HG03280 (cell line): ENCODE results near the gene AIP.
"Not testable (repeated sequence)": the region's sequence is repeated elsewhere in the genome, so short reads cannot be mapped to it uniquely, and the experiment has no call there.

Source experiments
- ATAC-seq: cut with Tn5 transposase; IDR thresholded peaks from one replicate; pipeline ENCODE4 v1.9.1; 2021; ENCODE audit warnings: mild to moderate bottlenecking, moderate library complexity; ENCODE audit not compliant: unreplicated experiment

The AIP gene

DNA sequence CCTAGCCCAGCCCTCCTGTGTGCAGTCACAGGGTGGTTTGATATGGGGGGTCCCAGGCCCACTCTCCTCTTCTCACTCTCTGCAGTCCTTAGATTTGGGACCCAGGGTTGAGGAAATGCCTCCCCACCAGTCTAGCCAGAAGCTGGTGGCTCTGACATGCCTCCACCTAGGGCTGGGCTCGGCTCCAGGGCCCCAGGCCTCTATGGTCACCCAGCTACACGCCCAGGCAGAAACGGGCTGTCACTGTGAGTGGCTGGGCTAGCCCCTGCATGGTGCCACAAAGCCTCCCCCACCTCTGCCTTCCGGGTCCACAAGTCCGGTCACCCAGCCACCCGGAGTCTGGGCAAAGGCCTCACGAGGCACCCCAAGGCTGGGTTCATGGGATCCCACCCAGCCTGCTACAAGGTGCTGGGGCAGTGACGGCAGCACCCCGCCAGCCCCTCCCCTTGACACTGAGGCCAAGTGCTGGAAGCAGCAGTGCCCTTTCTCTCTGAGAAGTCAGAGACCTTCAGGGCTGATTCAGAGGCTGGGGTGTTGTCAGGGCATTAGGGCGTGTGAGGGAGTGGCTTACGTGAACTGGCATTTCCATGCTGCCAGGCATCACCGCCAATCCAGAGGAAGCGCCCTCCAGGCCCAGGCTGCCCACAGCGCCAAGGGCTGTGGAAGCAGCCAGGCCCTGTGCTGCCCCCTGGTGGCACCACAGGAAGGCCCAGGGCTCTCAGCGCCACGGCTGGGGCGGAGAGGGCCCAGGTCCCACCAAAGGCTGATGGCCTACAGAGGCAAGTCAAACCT lies 23.0 kb downstream of the AIP start:
- peak; percentile 24 for ATAC-seq

DNA sequence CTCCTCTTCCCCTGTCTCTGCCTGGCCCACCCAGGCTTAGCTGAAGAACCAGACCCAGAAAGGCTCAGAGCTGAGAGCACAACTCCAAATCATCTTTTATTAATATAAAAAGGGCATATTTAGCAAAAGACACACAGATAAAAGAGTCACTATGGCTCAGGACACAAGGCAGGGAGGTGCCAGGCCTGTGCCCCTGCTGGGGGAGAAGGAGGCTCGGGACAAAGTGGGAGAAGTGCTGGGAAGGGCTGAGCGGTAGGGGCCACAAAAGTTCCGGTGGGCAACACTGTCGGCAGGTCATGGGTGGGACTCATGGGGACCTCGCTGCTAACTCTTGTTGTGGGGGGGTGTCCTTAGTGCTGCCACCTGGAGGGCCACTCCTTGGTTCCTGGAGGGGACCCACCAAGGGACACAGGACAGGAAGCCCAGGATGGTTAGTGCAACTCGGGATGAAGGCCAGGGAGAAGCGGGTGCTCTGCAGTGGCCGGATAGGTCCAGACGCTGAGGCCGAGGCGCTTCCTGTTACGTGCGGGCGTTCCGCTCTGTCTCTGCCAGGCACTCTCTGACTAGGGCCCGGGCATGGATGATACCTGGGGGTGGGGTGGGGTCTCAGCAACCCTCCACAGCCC lies 23.7 kb downstream of the AIP start:
- no peak for ATAC-seq

DNA sequence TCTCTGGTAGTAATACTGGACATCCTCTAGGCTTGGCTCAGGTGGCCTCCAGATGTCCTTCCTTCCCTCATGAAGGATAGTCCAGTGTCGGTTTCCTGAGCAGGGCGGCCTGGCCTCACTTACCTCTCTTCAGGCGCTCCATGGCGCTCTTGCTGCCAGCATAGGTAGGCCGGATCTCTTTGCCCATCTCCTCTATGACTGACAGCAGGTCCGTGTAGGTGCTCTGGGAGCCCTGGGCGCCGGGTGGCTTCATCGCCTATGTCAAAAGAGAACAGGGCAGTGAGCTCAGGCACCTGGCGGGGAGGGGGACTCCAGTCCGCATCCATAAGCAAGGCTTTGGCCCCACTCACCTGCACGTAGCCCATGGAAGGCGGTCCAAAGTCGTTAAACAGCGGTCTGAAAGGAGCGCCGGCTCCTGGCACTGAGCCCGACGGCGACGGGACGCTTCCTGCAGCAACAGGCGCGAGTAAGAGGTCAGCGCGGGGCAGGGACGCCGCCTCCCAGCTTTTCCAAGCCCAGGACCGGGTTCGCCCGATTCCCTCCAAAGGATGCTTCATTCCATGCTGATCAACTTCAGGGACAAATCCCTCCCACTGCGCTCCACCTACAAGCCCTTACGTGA lies 24.5 kb downstream of the AIP start:
- ATAC-seq: no peak

DNA sequence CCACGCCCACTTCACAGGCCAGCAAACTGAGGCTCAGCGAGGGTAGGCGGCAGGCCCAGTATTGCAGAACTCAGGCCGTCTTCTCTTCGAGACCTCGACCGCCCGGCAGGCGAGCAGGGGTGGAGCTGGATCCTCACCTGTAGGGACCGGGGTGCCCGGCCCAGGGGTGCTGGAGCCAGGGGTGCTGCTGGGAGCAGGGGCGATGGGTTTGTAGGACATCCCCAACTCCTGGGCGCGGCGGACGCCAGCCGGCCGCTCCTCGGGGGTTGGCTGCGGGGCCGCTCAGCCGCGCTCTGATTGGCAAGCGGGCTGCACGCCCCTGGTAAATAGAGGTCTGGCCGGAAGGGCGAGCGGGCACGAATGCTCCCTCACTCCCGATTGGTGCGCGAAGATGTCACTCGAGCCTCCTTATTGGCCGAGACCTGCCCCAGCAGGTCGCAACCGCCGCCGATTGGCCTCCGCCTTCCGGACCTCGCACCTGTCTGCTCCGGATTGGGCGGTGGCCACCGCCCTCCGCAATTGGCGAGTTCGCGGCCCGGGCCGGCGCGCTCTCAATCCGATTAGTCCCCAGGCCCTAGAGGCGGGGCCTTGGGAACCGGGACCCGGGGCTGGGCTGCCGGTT lies 25.1 kb downstream of the AIP start, which contains the start of gene CDK2AP2:
CDK2AP2 (minus strand) TSS at position 299 of the 622 bp plus-strand sequence; CDS start at position 219, 80 bp downstream.
- ATAC-seq: peak; percentile 72

DNA sequence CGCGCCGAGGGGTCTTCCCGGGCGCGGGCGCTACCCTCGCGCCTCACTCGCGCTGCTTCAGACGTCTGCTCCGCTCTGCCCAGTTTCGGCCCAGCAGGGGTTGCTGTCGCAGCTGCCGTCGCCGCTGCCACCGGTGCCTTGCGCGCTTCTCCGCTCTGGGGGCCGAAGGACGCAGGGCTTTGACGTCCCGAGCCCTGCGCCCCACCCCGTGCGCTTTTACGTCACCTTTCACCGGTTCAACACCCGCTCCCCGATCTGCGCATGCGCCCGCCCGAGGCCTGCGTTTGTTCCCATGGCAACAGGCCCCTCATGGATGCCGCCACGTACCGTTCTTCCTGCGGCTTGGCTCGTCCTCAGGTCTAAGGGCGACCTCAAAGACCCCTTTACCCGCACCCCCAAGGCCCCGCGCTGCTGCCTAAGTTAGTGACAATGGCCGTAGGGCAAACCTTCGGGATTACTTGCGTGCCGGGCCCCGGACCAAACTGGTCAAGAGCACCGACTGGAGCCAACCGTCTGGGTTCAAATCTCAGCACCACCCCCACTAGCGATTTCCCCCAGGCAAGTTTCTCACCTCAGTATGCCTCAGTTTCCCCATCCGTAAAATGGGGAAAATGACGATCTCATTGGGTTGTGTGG lies 25.8 kb downstream of the AIP start:
- ATAC-seq: peak; percentile 39

DNA sequence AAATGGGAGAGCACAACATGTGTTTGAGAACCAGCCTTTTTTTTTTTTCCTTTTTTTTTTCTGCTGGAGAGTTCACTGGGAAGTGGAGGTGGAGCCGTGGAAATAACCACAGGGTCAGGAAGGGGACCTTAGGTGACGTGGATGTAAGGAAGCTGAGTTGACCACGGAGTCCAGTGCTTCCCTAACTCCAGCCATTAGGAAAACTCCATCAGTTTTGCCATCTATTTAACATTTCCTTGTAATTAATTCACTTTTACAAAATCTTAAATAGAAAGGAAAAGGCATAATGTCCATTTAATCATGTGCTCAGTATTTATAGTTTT lies 27.2 kb downstream of the AIP start:
- no peak for ATAC-seq

DNA sequence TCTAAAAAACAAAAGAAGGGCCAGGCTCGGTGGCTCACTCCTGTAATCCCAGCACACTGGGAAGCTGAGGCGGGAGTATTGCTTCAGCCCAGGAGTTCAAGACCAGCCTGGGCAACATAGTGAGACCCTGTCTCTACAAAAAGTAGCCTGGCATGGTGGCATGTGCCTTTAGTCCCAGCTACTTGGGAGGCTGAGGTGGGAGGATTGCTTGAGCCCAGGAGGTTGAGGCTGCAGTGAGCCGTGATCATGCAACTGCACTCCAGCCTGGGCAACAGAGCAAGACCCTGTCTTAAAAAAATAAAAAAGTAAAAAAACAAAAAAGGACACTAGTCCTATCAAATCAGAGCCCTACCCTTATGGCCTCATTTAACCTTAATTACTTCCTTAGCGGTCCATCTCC lies 28.7 kb downstream of the AIP start:
- ATAC-seq: not testable (repeated sequence)

DNA sequence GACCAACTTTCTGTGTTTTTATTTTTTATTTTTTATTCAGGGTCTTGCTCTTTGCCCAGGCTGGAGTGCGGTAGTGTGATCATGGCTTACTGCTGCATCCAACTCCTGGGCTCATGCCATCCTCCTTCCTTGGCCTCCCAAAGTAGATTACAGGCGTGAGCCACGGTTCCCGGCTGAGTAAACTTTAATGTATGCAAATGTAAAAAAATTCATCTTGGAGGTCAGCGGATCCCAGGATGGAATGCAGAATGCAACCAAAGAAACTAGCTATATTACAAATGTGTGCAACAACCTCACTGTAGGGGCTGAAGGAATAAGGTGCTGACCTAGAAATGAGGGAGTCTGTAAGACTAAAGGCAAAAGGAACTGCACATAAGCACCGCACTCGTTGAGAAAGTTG lies 31.3 kb downstream of the AIP start:
- no peak for ATAC-seq

DNA sequence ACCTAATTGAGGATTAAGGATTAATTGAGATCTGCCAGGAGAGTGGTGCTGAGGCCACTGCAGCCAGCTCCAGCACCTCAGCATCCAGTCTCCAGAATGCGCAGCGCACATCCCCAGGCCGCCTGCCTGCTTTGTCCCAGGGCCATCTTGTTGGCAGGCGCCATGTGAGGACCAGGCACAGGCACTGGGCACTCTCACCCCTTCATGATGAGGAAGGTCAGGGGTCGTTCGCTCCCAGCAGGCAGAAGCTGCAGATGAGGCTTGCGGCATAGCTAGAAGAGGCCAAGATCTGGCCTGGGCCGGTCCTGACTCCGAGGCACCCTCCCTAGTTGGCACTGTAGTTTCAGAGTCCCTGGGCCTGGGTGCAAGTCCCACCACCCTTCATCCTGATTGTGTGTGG lies 34.0 kb downstream of the AIP start:
- no peak for ATAC-seq

DNA sequence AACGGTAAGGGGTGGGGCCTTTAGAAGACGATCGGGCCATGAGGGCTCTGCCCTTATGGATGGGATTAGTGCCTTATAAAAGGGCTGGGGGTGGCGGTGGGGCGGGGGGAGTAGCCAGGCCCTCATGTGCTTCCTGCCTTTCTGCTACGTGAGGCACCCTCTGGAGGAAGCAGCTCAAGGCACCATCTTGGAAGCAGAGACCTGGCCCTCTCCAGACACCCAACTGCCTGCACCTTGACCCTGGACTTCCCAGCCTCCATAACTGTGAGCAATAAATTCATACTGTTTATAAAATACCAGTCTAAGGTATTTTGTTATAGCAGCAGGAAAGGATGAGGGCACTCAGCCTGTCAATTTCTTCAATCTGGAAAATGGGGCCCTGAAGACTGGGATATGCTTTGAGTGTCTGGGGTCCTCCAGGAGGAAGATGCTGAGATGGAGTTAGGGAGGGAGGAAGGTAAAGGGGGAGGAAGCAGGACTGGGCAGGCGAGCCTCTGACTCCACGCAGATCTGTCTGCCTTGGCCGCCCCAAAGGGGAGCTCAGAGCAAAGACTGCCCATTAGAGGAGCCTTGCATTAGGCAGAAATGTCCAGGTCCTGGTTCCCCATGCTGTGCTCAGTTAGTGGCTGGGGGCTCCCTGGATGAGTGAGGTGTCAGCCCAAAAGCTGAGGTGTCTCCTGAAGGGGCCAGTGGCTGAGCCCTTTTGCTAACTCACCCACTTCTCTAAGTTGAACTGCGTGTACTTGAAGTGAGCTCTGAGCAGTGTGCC lies 35.1 kb downstream of the AIP start:
- ATAC-seq: no peak

DNA sequence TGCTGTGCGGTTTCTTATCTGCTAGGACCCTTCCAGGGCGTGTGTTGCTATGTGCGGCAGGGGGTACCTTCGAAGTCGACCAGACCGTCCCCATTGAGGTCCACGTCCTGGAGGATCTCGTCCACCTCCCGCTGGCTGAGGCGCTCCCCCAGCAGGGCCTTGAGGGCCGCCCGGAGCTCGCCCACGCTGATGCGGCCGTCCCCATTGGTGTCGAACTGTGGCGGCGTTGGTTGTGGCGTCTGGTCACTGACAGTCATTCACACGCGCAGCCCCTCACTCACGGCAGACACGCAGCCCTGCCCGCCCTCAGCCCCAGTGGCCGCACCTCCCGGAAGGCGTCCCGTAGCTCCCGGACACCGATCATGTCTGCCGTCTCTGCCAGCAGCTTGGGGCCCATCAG lies 36.9 kb downstream of the AIP start:
- ATAC-seq: no peak

DNA sequence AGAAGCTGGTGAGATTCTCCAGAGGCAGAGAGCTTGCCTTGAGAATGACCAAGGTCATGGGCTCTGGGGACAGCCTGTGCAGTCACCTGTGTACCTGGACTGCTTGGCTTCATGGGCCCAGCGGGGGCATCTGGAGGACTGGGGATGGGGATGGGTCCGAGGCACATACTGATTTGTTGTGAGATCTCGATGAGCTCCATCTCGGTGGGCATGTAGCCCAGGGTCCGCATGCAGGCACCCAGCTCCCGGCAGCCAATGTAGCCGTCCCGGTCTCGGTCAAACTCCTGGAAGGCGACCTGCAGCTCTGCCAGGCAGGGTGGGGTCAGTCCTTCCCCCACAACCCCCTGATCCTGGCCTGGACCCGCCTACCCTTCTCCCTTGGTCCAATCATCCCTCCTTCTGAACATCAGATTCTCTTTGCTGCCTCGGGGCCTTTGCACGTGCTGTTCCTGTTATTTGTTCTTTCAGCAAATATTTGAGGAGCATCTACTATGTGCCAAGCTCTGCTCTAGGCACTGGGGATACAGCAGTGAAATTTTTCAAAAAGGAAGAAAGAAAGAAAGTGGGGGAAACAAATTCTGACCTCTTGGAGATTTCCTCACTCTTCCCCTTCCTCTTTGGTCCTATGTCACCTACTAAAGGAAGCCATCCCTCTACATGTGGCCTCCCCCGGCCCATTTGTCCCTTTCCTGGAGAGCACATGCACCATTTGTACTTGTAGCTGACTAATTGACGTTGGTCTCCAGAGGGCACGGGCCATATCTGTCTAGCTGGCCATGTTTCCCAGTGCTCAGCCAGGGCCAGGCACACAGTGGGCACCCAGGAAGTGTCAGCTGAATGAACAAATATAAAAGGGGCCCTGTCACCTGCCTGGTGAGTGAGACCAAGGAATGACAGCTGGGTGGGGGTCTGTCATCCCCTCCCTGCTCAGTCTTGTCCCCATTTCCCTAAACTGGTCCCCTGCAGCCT lies 38.3 kb downstream of the AIP start:
- ATAC-seq: no peak

DNA sequence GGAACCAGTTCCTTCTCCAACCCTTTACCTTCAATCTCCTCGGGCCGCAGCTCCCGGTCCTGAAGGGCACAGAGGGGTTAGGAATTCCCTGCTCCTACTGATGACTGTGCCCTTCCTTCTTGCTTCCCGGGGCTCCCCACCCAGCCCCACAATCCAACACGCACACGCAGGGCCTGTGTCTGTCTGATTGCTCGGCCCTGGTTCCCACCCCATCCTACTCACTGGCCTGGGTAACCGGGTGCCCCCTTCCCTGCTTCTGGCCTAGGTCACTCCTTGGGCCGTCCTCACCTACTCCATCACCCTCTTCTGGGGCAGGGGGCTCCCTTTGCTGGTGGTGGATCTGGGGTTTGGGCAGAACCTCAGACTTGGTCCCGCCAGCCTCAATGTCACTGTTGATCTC lies 39.1 kb downstream of the AIP start:
- no peak for ATAC-seq

DNA sequence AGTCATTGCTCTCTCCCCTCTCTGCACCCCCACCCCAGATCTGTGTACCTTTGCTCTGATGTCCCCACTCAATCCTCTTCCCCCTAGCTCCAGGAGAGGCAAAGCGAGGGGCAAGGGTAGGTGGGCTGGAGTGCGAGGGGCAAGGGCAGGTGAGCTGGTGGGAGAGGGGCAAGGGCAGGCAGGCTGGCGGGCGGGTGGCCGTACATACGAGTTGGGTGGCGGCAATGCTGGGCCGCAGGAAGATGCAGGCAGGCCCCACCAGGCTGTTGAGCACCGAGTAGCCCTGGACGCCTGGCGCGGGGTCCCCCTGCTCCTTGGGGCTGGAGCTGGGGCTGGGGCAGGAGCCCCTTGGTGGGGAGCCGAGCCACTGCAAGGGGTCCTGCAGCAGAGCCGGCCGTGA lies 39.5 kb downstream of the AIP start:
- ATAC-seq: no peak

DNA sequence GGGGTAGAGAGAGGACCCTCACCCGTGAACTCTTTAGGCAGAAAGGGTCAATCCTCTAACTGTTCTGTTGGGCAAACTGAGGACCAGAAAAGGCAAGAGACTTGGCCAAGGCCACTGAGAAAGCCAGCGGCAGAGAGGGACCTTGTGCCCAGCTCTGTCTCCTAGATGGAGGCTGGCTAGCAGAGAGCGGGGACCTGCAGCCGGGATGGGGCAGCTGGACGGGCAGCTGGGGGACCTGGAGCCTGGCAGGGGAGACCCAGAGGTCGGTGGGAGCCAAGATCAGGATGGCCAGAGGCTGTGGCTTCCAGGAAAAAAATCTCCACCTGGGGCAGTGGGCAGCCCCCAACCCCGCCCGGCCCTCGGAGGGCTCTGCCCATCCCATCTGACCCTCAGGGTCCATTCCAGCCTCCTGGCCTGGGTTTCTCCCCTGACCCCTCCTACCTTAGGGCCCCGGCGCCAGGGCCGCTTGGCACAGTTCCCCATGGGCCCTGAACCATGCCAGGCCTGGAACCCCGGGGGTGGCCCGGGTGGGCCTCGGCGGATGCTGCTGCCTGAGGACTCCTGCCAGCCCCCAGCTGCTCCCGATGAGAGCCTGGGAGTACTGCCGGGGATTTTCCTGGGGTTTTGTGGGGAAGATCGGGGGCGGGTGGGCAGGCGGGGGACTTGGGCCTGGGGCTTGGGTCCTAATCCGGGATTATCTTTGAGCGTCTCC lies 40.2 kb downstream of the AIP start, which contains the start of gene CABP2:
CABP2 (minus strand) TSS at position 603 of the 712 bp plus-strand sequence; CDS start at position 483, 120 bp downstream.
- no peak for ATAC-seq

DNA sequence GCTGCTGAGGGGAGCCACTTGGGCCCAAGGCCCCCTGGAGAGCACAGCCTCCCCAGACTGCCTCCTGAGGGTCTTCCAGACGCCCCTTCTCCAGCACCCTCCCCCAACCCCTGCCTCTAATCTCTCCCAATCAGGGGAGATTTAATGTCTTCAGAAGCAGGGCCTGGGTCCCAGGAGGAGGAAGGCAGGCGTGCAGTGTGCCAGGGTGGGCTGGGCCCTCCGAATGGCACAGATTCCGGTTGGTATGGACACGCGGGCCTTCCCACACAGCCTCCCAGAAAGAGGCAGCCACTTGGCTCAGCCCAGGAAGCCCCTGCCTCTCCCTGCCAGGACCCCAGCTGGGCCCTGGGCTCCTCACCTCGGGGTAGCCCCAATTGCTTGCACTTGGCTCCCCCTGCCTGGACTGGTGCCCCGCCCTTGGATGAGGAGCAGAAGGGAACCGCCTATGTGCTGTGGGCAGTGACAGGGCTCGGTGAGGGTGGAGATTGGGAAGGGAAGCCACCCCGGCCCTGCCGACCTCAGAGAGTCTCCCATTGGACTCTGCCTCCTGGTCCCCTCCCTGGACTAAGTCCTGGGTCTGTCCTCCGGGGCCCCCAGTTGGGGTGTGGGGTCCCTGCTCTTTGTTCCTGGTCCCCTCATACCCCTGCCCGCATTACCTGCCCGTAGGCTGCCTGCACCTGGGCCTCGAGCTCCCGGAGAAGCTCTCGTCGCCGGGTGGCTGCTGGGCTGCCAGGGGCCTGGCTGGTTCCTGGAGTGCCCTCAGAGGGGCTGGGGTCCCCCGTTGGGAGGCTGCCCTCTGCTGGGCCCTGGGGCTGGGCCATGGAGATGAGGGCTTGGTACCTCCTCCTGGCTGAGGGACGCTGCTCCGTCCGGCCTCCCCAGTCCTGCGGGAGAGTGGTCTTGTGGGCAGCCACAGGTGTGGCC lies 41.0 kb downstream of the AIP start:
- ATAC-seq: no peak

DNA sequence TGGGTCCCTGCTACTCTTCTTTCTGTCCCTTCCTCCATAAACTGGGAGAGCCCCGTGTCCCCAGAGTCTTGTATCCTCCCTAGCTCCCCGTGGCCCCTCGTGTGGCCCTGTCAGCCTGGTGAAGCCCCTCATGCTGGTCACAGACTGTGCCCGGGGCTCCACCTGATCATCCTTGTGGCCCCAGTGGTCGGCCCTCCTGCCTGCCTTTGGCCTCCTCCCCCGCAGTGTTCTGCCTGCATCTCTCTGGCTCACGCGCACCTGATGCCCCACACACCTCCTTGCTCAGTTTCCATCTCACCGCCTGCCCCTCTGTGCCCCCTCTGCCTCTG lies 41.6 kb downstream of the AIP start:
- no peak for ATAC-seq
